HepG2 (cell line): ENCODE data around the gene SPATA21. TPM values are rescaled to one million over a fixed set of nuclear protein-coding genes. Genes with fewer than 3 reads are reported as not detected.

Experiments
- ATAC-seq: fragments of 200-7000 bp; cut with Tn5 transposase; 3 replicates; pipeline ENCODE4 v1.9.1; 2020; ENCODE audit warnings: mild to moderate bottlenecking, moderate library complexity
- BruUV-seq: library from RNA; stranded (reverse); fragments of 400-500 nt; replicated peaks from 2 replicates; lab custom pipeline; 2021; lab: Mats Ljungman, UMichigan
- CTCF ChIA-PET: fragments of 300-600 bp; formaldehyde crosslinking; extraction: SDS; loops from one replicate; lab custom pipeline; 2021; ENCODE audit warnings: low total read pairs, inconsistent platforms, low intra/inter-chr PET ratio; lab: Yijun Ruan, JAX
- POLR2A ChIA-PET: fragments of 350-600 bp; sonication (Branson Sonifier 250); formaldehyde crosslinking; loops from one replicate; lab custom pipeline; 2020; ENCODE audit warnings: antibody characterized with exemption, inconsistent platforms; lab: Yijun Ruan, JAX
- DNase-seq: peaks from one replicate; pipeline ENCODE4 v3.0.0-alpha.2; 2015; ENCODE audit warnings: low spot score
- FAIRE-seq: peaks from 3 replicates; lab custom pipeline; 2011; peaks lifted over from hg19 to GRCh38; lab: Jason Lieb, UNC
- H2AFZ ChIP-seq: one replicate; pipeline ENCODE4 v1.6.1; 2011; ENCODE audit warnings: low read length, inconsistent platforms
- H3K27ac ChIP-seq: fragments of 300-600 bp; 3 replicates; pipeline ENCODE4 v1.8.0; 2011; ENCODE audit warnings: mixed run types, mild to moderate bottlenecking, mixed read lengths, low read length, inconsistent platforms; ENCODE audit not compliant: insufficient read depth; ENCODE audit errors: extremely low read length
- H3K27me3 ChIP-seq, 2 experiments: fragments of 200-600 bp in 1 of 2; 2 replicates in 1 of 2; 3 replicates in 1 of 2; pipeline versions ENCODE4 v1.6.0 to v1.8.0; 2011; ENCODE audit warnings: low read length in 2 of 2, mild to moderate bottlenecking in 2 of 2, moderate library complexity in 2 of 2, inconsistent platforms in 1 of 2; ENCODE audit not compliant: insufficient read depth in 2 of 2, control insufficient read depth in 1 of 2
- H3K36me3 ChIP-seq, 2 experiments: fragments of 200-600 bp in 1 of 2; replicated peaks in 1 of 2; 2 replicates in 1 of 2; 3 replicates in 1 of 2; pipeline versions ENCODE4 v1.5.1 to v1.8.0; 2011; ENCODE audit warnings: low read length in 2 of 2, inconsistent platforms in 1 of 2; ENCODE audit not compliant: insufficient read depth in 2 of 2, control insufficient read depth in 1 of 2
- H3K4me1 ChIP-seq: 2 replicates; pipeline ENCODE4 v1.5.1; 2012; ENCODE audit warnings: low read length, inconsistent platforms; ENCODE audit not compliant: insufficient read depth
- H3K4me2 ChIP-seq: 2 replicates; pipeline ENCODE4 v1.6.0; 2011; ENCODE audit warnings: low read depth, low read length, inconsistent platforms
- H3K4me3 ChIP-seq, 3 experiments: fragments of 200-600 bp in 1 of 3; sonication (generic), shearing (Covaris generic) in 1 of 3; replicated peaks in 1 of 3; 2 replicates each; pipeline ENCODE4 v1.5.1; 2011 to 2016; ENCODE audit warnings: low read length in 3 of 3, inconsistent platforms in 2 of 3, low read depth in 2 of 3, mild to moderate bottlenecking in 2 of 3, control low read depth in 1 of 3, mixed read lengths in 1 of 3; ENCODE audit not compliant: insufficient read depth in 1 of 3
- H3K79me2 ChIP-seq: one replicate; pipeline ENCODE4 v1.6.1; 2011; ENCODE audit warnings: low read length, inconsistent platforms; ENCODE audit not compliant: insufficient read depth
- H3K9ac ChIP-seq: 2 replicates; pipeline ENCODE4 v1.6.0; 2011; ENCODE audit warnings: mild to moderate bottlenecking, low read depth, low read length, inconsistent platforms; ENCODE audit not compliant: insufficient read depth
- H3K9me3 ChIP-seq: 2 replicates; pipeline ENCODE4 v1.5.1; 2012; ENCODE audit warnings: mild to moderate bottlenecking, low read length
- H4K20me1 ChIP-seq: 2 replicates; pipeline ENCODE4 v1.6.0; 2011; ENCODE audit warnings: inconsistent platforms, mild to moderate bottlenecking, low read length, moderate library complexity; ENCODE audit not compliant: insufficient read depth
- CCAR2 ChIP-seq: fragments of 200-400 bp; formaldehyde crosslinking; optimal IDR thresholded peaks from 2 replicates; pipeline ENCODE3; 2018; ENCODE audit warnings: low read depth, mild to moderate bottlenecking, low read length, moderate library complexity
- CEBPG ChIP-seq: IDR thresholded peaks from 2 replicates; pipeline ENCODE4 v1.6.1; 2016
- HIVEP1 ChIP-seq: sonication (generic); formaldehyde crosslinking; IDR thresholded peaks from 2 replicates; pipeline ENCODE4 v1.4.0; 2020; ENCODE audit warnings: mild to moderate bottlenecking, missing genetic modification reagents
- KDM4B ChIP-seq: sonication (generic); formaldehyde crosslinking; IDR thresholded peaks from 2 replicates; pipeline ENCODE4 v1.4.0; 2020; ENCODE audit warnings: missing genetic modification reagents
- NFE2 ChIP-seq: sonication (generic); formaldehyde crosslinking; IDR thresholded peaks from 2 replicates; pipeline ENCODE4 v1.4.0; 2020; ENCODE audit warnings: missing genetic modification reagents
- PAWR ChIP-seq: sonication (generic); formaldehyde crosslinking; IDR thresholded peaks from 2 replicates; pipeline ENCODE4 v1.4.0; 2020; ENCODE audit warnings: missing genetic modification reagents, mild to moderate bottlenecking, borderline replicate concordance
- PAX8 ChIP-seq: sonication (generic); formaldehyde crosslinking; IDR thresholded peaks from 2 replicates; pipeline ENCODE4 v1.8.0; 2022; ENCODE audit warnings: mild to moderate bottlenecking, missing genetic modification reagents, borderline replicate concordance
- SMAD3 ChIP-seq: sonication (generic); formaldehyde crosslinking; IDR thresholded peaks from 2 replicates; pipeline ENCODE4 v1.4.0; 2020; ENCODE audit warnings: missing genetic modification reagents
- TFE3 ChIP-seq: IDR thresholded peaks from 2 replicates; pipeline ENCODE4 v1.6.1; 2016
- ZMYM4 ChIP-seq: sonication (generic); formaldehyde crosslinking; IDR thresholded peaks from 2 replicates; pipeline ENCODE4 v1.8.1; 2023; ENCODE audit warnings: mild to moderate bottlenecking, missing genetic modification reagents
- ZNF282 ChIP-seq: fragments of 450-650 bp; IDR thresholded peaks from 2 replicates; pipeline ENCODE4 v1.6.1; 2018; ENCODE audit not compliant: partially characterized antibody
- ZNF674 ChIP-seq: sonication (generic); formaldehyde crosslinking; IDR thresholded peaks from 2 replicates; pipeline ENCODE4 v1.5.0; 2020; ENCODE audit warnings: low read depth, mild to moderate bottlenecking, missing genetic modification reagents
- ZNF782 ChIP-seq: sonication (generic); formaldehyde crosslinking; IDR thresholded peaks from 2 replicates; pipeline ENCODE4 v1.4.0; 2020; ENCODE audit warnings: missing genetic modification reagents, mild to moderate bottlenecking, borderline replicate concordance
- ZNF83 ChIP-seq: sonication (generic); formaldehyde crosslinking; IDR thresholded peaks from 2 replicates; pipeline ENCODE4 v1.4.0; 2020; ENCODE audit warnings: missing genetic modification reagents, mild to moderate bottlenecking, borderline replicate concordance
- ZSCAN21 ChIP-seq: sonication (generic); formaldehyde crosslinking; IDR thresholded peaks from 2 replicates; pipeline ENCODE4 v1.8.0; 2022; ENCODE audit warnings: mild to moderate bottlenecking, missing genetic modification reagents, moderate library complexity, borderline replicate concordance
- ZSCAN22 ChIP-seq: sonication (generic); formaldehyde crosslinking; IDR thresholded peaks from 2 replicates; pipeline ENCODE4 v1.4.0; 2020; ENCODE audit warnings: mild to moderate bottlenecking, missing genetic modification reagents
- WGBS: methylation state at CpG from one replicate; pipeline ENCODE4 v1.1.6; 2017; ENCODE audit warnings: low lambda C conversion rate; 5-methylcytosine and 5-hydroxymethylcytosine counted together
- in situ Hi-C: cut with HindIII; loops from 2 replicates; pipeline ENCODE4 v1.10.0; 2017; ENCODE audit warnings: low pct_unique_long_range_greater_than_20kb; ENCODE audit not compliant: extremely low pct_ligation_motif_present
- intact Hi-C: fragments of 100-400 bp; cut with micrococcal nuclease; formaldehyde crosslinking; loops from one replicate; pipeline ENCODE4 v1.10.0; 2022; ENCODE audit not compliant: unreplicated experiment
- polyA plus RNA-seq, 8 experiments: library from polyadenylated mRNA; depleted of rRNA in 3 of 8; stranded (reverse) in 7 of 8; unstranded in 1 of 8; fragments of >200 nt; fragmentation: Illumina TruSeq in 4 of 8; extraction: Trizol in 4 of 8; gene quantifications; 2 replicates each; pipeline versions ENCODE4 v1.2.1 to v1.2.3, GENCODE V29; 2011 to 2016; ENCODE audit warnings: low read depth in 4 of 8, missing spikeins in 1 of 8, mixed read lengths in 1 of 8; ENCODE audit not compliant: insufficient read depth in 1 of 8
- total RNA-seq, 5 experiments: library from RNA; depleted of rRNA; stranded (reverse); fragments of >200 nt; fragmentation: Illumina TruSeq; extraction: Trizol; gene quantifications; 2 replicates each; pipeline ENCODE4 v1.2.3, GENCODE V29; 2016; ENCODE audit warnings: low read depth in 1 of 5

The SPATA21 gene
- total and polyA plus RNA-seq, 2 of the 13 experiments (the other 11 are each of a cell fraction or from before 2014, with no cell fraction given): 0.80 to 1.4 TPM

- Histone ChIP-seq H3K9me3 (no peaks in the 10 kb centered on the region), H3K27ac (no peak overlapping the region), H3K4me2 (no peak overlapping the region), H4K20me1 (peaks cover 61% of the 10 kb centered on the region), H3K4me1 (peaks cover 40% of the 10 kb centered on the region), H3K36me3 (peaks cover 12 to 35% of the 10 kb centered on the region in 2 experiments; a peak in 4 of 5 replicates), H3K27me3 (no peaks in the 10 kb centered on the region), H2AFZ (no peak overlapping the region), H3K4me3 (no peak overlapping the region), H3K9ac (no peak overlapping the region), H3K79me2 (peaks cover 66% of the 10 kb centered on the region)
- CTCF ChIA-PET: no interaction called here
- WGBS: 100% methylated on average over 3 of the region's 3 CpGs
- ATAC-seq: no peak
- intact Hi-C loops (no loop called here), in situ Hi-C loops (no loop called here)
- POLR2A ChIA-PET: no interaction called here
- no TSS peak for BruUV-seq
- TF ChIP-seq ZNF782 (CRISPR knock-in tag): no peak
- TF ChIP-seq CCAR2: no peak
- no peak for TF ChIP-seq KDM4B (CRISPR knock-in tag)
- TF ChIP-seq PAX8: no peak
- no peak for TF ChIP-seq CEBPG (CRISPR knock-in tag)
- DNase-seq: no peak
- FAIRE-seq: no peak
Measured at GRCh38 chr1:16391411-16391810, 45.8 kb downstream of the SPATA21 start.

DNA sequence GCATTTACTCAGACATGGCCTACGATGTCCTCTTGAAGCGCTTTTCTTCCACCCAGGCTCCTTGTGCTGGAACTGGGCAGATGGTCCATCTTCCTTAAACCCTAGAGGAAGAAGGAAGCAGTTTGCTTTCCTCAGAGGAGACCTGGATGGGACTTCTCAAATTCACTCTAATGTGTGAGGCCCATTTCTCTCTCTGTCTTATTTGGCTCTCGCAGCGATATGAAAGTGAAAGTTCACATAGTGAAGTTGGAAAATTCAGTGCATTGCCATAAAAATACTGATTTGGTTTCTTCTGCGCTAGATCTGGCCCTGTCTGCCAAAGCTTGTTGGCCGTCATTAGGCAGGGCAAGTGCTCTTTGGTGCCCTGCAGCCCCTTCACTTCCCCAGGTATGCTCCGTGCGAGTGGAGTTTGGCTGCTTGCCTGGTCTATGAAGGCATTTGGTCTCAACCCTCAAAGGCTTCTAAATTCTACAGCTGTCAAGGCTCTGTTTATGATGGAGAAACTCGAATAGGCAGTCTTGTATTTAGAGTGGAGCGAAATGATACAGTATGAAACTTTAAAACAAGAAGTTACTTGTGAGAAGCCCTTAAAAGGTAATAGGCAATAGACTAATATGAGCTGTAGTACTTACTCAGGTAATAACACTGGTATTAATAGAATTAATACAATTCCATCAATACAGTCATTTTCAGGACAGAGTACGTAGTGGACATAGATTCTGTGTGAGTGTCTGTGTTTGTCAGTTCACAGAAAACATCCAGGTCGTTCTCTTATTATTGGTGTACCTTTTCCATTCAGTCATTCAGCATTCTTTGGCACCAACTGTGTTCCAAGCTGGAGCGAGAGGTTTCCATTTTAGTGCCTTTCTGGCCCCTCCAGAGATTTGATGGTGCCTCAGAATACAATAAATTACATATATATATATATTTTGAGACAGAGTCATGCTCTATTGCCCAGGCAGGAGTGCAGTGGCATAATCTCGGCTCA lies 49.7 kb downstream of the SPATA21 start:
- no peak for DNase-seq
- Histone ChIP-seq H3K4me3 (no peak overlapping the region), H4K20me1 (peaks cover 78% of the 10 kb centered on the region), H3K4me1 (peaks cover 65% of the 10 kb centered on the region), H3K9ac (no peak overlapping the region), H3K79me2 (peaks cover 91% of the 10 kb centered on the region), H2AFZ (no peak overlapping the region), H3K4me2 (no peak overlapping the region), H3K27me3 (no peaks in the 10 kb centered on the region), H3K27ac (no peak overlapping the region), H3K9me3 (no peaks in the 10 kb centered on the region), H3K36me3 (peaks cover under 1 to 11% of the 10 kb centered on the region in 2 experiments; a peak in 3 of 5 replicates)
- in situ Hi-C loops: no loop called here
- FAIRE-seq: no peak
- BruUV-seq: no TSS peak
- ChIA-PET POLR2A (interaction anchor here (1.0 to 1.6 kb wide), 5 partner anchors 11 to 38 kb away, joined by 3 read pairs; no protein-coding TSS in a partner anchor), CTCF (no interaction called here)
- no peak for ATAC-seq
- 95% methylated on average over 14 of the region's 14 CpGs for WGBS
- intact Hi-C loops: no loop called here
- TF ChIP-seq NFE2 (CRISPR knock-in tag) (no peak), ZSCAN22 (CRISPR knock-in tag) (no peak), ZNF674 (no peak), ZMYM4 (CRISPR knock-in tag) (no peak), HIVEP1 (CRISPR knock-in tag) (no peak), ZNF282 (no peak), ZSCAN21 (no peak), SMAD3 (CRISPR knock-in tag) (no peak), ZNF83 (CRISPR knock-in tag) (no peak), PAWR (no peak), TFE3 (CRISPR knock-in tag) (no peak)
